NCI-H226 (cell line): ENCODE data around the gene ALG10B.
"Not testable (repeated sequence)": the region's sequence is repeated elsewhere in the genome, so short reads cannot be mapped to it uniquely, and the experiment has no call there.

ENCODE experiments used
- DNase-seq: peaks from one replicate; pipeline ENCODE4 v3.0.0-alpha.2; 2015

The ALG10B gene, protein sequence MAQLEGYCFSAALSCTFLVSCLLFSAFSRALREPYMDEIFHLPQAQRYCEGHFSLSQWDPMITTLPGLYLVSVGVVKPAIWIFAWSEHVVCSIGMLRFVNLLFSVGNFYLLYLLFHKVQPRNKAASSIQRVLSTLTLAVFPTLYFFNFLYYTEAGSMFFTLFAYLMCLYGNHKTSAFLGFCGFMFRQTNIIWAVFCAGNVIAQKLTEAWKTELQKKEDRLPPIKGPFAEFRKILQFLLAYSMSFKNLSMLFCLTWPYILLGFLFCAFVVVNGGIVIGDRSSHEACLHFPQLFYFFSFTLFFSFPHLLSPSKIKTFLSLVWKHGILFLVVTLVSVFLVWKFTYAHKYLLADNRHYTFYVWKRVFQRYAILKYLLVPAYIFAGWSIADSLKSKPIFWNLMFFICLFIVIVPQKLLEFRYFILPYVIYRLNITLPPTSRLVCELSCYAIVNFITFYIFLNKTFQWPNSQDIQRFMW

DNA sequence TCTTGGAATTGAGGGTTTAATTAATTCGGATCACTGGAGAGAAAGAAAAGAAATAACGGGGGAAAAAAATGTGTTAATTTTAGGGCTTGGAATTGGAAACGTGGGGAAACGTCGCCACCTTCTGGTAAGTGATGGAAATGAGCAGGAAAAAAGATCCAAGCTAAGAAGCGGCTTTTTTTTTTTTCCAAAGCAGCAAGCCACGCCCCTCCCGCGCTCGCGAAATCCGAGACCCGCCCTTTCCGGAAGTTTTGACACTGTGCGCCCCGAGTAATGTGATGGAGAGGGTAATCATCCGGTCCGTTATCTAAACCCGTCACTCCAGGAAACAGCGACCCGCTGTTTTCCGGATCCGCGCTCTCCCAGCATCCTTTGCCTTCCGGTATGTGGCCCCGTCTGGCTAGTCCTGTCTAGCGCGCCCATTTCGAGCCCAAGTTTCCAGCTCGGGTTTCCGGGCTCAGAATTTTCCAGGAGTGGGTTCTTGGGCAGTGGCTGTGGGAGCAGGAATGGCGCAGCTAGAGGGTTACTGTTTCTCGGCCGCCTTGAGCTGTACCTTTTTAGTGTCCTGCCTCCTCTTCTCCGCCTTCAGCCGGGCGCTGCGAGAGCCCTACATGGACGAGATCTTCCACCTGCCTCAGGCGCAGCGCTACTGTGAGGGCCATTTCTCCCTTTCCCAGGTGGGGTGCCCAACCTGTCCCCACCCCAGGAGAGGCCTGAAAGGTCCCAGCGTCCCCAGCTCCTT is at the start of gene ALG10B:
ALG10B (plus strand) TSS at position 384 of the 739 bp plus-strand sequence; CDS start at position 504, 120 bp downstream.
- DNase-seq = peak; percentile 96

DNA sequence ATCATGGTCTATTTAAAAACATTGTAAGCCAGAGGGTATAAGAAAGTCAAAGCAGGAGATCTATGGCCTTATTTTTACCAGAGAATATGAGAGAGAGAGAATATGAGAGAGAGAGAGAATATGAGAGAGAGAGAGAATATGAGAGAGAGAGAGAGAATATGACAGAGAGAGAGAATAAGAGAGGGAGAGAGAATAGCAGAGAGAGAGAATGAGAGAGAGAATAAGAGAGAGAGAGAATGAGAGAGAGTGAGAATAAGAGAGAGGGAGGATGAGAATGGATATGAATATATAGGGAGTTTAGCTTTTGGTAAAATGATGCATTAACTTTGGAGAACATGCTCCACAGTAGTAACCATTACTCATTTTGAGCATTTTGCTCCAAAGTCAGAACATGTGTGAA is 48.0 kb upstream of the ALG10B start:
- DNase-seq = no peak

DNA sequence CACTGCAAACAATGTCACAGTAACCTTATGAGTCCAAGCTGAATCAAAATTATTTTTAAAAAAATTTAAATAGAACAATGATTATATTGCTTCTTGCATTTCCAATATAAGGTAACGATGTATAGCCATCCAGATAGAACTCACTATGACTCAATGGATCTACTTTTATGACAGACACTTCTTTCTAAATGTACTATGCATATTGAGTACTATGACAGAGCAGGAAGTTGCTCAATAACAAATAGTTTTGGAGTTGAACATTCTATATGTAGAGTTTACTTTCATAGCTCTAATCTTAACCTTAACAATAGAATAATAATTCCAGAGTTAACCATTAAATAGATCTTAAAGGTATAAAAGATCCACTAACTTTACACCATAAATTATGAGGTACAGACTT is 46.7 kb upstream of the ALG10B start:
- no peak for DNase-seq

DNA sequence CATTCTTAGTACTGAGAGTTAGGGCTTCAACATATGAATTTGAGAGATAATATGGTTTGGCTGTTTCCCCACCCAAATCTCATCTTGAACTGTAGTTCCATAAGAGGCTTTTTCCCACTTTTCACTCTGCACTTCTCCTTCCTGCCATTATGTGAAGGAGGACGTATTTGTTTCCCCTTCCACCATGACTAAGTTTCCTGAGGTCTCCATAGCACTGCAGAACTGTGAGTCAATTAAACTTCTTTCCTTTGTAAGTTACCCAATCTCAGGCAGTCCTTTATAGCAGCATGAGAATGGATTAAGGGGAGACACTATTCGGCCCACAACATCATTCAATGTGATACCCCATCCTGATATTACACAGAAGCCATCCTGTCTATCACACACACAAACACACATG is 36.8 kb upstream of the ALG10B start:
- no peak for DNase-seq

DNA sequence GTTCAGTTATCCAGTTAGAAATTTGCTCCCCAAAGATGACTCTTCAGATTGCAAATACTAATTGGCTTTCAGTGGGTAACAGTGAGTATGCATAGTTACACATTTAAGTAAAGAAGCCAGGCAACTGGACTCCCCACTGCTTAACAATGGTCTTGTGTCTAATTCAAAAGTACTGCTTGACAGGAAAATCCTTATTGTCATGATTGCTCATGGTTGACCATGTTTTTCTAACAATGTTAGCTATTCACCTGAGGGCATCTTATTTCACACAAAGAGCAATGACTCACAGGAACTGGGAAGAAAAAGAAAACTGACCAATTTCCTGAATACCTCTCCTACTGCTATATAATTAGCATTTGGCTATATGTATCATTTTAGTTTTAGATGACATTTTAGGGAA is 33.7 kb upstream of the ALG10B start:
- DNase-seq = peak; percentile 39

DNA sequence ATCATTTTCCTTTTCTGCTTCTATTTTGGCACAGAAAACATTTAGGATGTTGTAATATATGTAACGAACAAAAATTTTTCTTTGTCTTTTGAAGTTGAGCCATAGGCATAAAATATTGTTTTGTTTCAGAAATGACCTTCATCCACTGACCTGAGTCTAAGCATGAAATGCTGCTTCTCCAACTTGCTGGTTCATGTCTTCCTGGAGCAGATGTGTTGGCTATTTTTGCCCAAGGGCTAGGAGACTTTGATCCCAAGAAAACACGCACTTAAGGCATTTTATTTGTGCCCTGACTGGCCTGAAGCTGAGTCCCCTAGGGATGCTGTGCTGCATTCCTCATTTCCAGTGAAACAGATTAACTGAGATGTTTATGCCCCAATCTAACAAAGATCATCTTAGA is 27.2 kb upstream of the ALG10B start:
- DNase-seq = no peak

DNA sequence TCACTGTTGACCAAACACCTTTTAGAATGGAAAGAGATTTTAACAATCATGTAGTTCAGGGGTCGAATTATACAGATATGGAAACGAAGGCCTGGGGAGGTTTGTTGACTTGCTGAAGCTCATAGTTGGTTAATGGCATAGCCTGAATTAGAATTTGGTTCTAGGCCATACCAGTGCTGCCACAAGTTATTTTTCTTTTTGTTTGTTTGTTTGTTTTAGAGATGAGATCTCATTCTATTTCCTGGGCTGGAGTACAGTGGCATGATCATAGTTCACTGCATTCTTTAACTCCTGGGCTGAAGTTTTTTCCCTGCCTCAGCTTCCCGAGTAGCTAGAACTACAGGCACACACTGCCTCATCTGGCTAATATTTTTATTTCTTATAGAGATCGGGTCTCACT is 25.4 kb upstream of the ALG10B start:
- no peak for DNase-seq

DNA sequence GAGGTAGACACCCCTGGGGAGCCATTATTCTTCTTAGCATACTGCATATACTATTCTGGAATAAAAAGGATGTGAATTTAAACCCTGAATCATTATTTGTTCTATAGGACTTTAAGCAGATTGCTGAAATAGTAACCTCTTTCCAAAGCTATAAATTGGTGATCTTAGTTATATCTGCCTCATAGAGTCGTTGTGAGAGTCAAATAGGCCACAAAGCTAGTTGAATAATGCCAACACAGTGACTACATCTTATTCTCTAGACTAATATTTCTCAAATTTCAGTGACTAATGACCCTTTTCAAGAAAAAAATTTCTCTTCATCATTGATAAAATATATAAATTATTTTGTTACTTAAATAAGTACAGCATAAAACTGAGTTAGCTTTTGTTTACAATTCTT is 13.6 kb upstream of the ALG10B start:
- DNase-seq = not testable (repeated sequence)

DNA sequence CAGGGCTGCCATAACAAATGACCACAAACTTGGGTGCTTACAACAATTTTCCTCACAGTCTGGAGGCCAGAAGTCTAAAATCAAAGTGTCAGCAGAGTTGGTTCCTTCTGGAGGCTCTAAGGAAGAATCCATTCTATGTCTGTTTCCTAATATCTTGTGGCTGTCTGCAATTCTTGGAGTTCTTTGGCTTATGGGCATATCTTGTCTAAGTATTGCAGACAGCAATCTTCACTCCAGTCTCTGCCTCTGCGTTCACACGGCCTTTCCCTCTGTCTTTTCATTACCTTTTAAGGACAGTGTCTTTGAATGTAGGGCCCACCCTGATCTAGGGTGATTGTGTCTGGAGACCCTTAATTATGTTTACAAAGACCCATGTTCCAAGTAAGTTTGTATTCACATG is 5.4 kb downstream of the ALG10B start:
- DNase-seq = not testable (repeated sequence)

DNA sequence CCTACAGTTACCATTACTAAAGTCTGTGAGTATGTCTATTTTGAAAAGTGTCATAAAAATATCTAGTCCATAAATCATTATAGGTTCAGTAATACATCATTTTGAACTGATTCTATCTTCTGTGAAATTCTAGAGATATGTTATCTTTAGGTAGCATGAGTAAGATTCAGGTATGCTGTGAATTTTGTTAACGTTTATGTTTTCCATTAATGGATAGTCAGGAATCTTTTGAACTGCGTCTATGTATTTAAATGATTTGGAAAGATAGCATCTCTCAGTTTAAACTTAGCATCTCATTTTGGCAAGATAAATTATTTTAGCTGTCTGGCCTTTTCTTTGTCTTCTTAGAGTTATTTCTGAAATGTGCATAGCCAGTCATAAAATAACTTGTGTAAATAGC is 8.3 kb downstream of the ALG10B start:
- peak; percentile 66 for DNase-seq

DNA sequence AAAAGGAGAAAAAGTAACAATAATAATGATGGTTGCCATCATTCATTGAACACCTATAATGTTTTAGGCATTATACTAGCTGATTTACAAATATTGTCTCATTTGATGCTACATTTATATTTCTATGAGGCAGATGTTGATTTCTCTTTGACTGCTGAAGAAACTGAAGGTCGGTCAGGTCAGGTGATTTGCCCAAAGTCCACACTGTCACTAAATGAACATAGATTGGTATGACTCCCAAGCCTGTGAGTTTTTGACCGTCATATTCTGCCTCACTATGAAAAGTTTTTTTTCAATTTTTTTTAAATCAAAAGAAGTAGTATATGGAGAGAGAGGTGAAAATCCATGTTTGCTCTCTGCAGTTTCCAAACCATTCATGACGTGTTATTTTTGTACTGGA is 10.8 kb downstream of the ALG10B start:
- no peak for DNase-seq

DNA sequence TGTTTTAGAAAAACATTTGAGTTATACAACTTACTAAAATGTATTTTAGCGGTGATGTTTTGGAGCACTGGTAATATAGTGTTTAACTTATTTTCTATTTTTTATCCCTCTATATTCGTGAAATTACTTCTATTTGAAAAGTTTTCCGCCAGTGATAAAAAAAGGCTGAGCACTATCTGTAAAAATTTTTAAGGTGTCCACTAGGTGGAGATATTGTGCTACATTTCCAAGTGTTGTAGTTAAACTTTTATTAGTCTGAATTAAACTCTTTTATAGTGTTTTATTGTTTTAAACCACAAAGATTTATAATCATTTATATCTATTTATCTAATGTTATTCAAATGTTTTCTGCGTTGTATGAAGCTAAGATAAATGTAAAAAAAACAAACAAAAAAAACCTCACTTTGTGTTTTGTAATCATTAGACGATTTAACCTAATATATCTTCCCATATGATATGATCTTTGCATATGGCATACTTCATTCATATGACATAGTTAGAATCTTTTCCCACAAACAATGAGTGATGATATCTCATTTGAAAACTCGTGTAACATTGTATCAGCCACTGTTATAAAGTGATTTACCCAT is 11.8 kb downstream of the ALG10B start:
- DNase-seq = peak; percentile 25

DNA sequence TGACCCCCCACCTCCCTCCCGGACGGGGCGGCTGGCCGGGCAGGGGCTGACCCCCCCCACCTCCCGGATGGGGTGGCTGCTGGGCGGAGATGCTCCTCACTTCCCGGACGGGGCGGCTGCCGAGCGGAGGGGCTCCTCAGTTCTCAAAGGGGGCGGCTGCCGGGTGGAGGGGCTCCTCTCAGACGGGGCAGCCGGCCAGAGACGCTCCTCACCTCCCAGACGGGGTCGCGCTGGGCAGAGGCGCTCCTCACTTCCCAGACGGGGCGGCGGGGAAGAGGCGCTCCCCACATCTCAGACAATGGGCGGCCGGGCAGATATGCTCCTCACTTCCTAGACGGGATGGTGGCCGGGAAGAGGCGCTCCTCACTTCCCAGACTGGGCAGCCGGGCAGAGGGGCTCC is 13.8 kb downstream of the ALG10B start:
- not testable (repeated sequence) for DNase-seq

DNA sequence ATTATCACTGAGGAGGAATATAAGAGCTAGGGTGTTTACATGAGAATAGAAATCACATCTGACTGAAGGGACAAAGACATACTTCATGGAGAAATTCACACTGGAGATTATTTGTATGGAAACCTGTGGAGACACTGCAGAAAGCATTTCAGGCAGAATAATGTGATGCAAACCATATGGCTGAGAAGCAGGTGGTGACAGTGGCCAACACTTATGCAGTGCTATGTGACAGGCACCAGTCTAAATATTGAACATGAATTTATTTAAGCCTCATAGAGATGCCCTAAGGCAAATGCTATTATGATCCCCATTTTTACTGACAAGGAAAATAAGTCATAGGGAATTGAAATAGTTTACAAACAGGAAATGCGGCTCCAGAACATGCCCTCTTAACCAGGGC is 16.2 kb downstream of the ALG10B start:
- no peak for DNase-seq

DNA sequence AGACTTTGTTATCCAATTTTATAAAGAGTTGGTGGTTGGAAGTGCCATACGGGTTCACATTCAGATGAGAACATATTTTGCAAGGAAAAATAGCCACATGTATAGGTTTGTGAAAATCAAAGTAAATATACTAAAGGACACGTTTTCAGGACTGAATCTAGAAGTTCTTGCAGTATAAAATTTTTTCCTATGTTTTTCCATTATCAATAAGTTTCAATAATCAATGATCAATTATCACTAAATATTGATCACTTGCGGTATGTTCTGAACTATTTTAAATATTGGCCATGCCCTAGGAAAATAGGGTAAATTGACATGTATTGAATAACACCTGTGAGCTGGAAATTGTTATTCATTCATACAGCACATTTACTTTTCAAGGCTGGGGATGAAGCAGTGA is 25.9 kb downstream of the ALG10B start:
- no peak for DNase-seq

DNA sequence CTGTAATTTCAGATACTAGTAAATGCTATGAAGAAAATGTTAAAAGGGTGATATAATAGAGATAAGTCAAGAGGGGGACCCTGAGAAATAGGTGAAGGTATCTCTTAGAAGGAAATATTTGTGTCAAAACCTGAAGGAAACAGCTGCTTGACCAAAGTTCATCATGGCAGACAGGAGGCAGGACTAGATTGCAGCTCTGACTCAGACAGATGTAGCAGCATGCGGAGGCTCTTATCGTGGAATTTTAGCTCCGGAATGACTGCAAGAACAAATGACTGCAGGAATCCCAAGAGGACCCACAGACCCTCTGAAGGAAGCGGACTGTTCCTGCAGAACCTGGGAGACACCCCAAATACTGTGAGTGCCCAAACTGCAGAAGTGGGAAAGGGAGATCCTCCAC is 26.7 kb downstream of the ALG10B start:
- DNase-seq = not testable (repeated sequence)

DNA sequence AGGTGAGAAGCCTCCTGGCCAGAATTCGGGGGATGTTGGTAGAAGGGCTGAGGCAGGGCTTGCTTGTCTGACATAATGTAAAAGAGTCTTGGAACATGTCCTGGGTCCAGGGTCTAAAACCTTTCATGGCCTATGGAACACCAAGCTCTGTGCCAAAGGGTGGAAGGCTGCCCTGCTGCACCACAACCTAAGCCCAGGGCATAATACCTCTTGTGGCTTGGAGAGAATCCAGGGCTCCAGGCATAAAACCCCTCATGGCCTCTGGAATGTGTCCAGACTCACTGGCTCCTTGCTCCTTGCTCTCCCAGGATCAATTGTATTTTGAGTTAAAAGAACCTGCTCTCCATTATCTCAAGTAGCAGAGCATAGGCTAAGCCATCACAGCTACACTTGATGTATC is 27.3 kb downstream of the ALG10B start:
- DNase-seq = not testable (repeated sequence)

DNA sequence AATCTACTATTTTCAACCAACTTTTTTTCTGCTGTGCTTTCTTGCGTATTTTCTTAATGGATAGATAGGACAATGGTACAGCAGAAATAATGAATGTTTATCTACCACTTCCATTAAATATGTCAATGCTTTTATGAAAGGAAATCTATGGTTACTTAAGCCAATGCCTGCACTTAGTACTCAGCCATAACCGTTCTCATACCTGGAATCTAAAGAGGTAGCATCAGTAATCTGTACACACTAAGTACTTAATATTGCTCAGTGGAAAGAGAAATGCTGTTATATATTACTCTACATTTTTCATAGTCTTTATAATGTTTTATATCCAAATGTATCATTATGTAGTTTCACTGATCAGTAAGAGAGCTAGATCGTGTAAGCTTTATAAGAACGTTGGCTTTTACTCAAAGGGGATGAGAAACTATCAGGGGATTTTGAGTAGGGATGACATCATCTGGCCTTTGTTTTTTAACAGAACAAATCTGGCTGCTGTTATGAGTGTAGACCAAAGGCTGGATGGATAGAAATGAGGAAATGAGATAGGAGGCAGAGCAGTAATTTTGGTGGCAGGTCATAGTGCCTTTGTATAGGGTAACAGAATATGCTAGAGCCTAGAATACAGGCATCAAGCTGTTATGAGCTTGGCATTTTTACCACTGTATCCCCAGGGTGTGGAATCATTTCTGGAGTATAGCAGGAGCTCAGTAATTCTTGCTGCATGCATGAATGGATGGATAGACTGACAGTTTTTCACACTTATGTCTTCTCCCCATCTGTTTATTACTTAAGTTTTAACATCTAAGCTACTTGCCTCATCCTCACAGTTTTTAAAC is 34.0 kb downstream of the ALG10B start:
- DNase-seq = no peak

DNA sequence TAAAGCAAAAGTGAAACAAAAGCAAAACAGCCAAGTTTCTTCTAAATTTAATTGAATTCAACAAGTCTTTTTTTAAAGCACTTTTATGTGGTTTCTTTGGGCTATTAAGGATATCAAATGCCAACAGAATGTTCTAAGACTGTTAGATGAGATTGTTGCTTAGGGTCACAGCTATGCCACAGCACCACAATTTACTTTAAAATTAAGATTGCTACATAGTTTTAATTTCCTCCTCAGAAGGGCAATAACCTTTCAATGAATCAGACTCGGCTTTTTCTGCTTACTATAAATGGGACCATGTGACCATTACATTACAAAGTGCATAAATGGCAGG is 34.6 kb downstream of the ALG10B start:
- not testable (repeated sequence) for DNase-seq

DNA sequence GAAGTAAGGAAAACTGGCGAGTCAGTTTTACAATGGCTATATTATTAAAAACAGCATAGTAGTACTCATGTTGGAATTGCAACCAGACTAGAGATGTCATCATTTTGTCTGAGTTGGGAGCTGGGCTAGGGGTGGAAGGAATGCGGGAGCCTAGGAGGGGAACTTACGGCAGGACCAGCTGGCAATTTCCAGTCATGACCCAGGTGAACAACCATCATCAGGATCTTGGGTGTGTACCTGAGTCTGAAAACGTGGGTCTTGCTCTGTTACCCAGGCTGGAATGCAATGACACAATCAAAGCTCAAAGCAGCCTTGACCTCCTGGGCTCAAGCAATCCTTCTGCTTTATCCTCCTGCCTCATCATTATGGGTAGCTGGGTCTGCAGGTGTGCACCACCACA is 50.9 kb downstream of the ALG10B start:
- no peak for DNase-seq

DNA sequence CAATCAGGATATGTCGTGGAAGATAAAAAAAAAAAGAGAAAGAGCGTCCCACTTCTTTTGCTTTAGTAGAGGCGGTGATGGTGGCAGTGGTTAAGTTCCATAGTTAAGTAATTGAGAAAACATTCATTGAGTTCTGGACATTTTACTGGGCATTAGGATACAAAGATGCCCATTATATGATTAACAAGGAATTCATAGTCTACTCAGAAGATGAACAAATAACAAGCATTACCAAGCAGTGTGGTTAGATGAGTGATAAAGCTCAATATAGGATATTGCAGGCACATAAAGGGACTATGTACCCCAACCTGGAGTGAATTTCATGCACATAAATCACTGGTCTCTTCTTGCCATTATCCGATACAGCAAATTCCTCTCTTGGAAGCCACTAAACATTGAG is 53.7 kb downstream of the ALG10B start:
- no peak for DNase-seq

DNA sequence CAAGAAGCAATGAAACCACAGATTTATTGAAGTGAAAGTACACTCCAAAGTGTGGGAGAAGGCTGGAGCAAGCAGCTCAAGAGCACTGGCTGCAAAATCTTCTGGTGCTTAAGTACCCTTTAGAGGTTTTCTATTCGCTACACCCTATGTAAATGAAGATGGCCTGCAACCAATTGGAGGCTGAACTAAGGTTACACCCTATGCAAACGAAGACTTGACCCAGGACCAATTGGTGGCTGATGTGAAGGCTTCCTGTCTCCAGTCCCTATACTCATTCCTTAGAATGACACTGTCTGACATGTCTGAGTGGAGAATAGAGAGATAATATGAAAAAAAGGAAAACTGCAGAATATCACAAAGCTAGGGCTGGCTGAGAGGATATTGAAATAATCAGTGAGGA is 57.2 kb downstream of the ALG10B start:
- no peak for DNase-seq

DNA sequence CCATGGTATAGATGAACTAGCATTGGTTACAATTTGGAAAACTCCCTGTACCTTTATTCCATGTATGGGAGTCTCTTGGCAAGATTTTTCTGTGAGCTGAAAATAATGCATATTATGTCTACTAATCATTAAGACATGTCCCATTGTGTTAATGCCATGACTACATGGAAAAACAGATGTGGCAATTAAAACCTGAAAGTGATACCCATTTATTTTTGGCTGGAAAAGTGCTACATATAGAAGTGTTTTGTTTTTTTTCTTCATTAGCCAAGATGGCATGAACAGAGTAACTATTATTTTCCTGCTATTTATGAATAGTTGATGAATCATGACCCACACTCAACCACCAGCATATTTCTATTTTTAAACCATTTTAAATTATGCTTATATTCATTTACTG is 58.2 kb downstream of the ALG10B start:
- DNase-seq = no peak
